ENCODE results near the gene HES6.

HES6 gene

GRCh38 chr2:238254095-238254723 is 14.4 kb upstream of the HES6 start:
- DNase-seq = no peak

GRCh38 chr2:238252766-238253630 is 13.2 kb upstream of the HES6 start:
- DNase-seq = no peak

- DNase-seq = no peak
Measured at GRCh38 chr2:238251986-238252385, 12.1 kb upstream of the HES6 start.

DNA sequence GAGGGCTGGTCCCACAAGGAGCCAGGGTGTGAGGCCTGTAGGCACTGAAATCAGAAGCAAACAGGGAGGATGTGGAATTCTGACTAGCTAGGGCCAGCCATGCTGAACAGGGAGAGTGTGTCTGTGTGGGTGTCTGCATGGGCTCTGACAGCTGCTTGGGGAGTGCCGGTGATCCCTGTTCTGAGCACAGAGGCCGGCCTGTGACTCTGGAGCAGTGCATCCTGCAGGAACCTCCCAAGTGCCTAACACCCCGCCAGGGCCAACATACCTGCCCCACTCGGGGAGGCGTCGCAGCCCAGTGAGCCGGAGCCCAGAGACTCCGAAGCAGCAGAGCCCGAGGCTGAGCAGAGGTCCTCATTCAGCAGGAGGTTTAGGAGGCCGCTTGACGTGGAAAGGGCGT is 11.5 kb upstream of the HES6 start:
- DNase-seq = no peak

GRCh38 chr2:238250896-238251295 is 11.1 kb upstream of the HES6 start:
- DNase-seq = no peak

- no peak for DNase-seq
Measured at GRCh38 chr2:238247841-238248453, 8.1 kb upstream of the HES6 start.

DNA sequence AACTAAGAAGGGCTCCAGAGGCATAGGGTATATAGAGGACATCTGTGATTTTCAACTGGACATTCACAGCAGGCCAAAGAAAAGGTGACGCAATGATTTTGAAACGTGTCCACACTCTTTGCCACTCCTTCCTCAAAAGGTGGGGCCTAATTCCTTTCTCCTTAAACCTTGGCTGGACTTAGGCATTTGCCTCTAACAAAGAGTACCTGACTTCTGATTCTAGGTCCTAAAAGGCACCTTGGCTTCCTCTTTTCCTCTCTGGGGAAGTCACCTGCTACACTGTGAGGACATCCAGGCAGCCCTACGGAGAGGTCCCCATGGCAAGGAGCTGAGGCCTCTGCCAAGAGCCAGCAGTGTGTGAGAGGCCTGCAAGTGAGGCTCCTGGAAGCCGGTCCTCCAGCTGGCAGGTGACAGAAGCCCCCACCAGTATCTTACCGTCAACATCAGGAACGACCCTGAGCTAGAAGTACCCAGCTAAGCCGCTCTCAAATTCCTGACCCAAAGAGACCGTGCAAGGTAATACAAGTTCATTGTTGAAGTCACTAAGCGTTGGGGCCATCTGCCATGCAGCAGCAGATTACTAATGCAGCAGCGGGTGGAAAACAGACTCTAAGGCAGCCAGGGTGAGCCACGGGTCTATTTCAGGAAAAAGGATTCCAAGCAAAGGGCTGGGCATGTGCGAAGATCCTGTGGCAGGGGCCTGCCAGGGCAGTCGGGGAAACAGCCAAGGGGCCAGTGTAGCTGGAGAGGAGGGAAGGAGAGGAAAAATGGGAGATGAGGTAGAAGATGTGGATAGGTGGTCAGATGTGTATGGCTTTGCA is 7.4 kb upstream of the HES6 start:
- DNase-seq = peak in 1 of 2 donors; percentile 9

- no peak for DNase-seq
Measured at GRCh38 chr2:238244151-238244550, 4.3 kb upstream of the HES6 start.

GRCh38 chr2:238243496-238244076 is 3.7 kb upstream of the HES6 start:
- no peak for DNase-seq

DNA sequence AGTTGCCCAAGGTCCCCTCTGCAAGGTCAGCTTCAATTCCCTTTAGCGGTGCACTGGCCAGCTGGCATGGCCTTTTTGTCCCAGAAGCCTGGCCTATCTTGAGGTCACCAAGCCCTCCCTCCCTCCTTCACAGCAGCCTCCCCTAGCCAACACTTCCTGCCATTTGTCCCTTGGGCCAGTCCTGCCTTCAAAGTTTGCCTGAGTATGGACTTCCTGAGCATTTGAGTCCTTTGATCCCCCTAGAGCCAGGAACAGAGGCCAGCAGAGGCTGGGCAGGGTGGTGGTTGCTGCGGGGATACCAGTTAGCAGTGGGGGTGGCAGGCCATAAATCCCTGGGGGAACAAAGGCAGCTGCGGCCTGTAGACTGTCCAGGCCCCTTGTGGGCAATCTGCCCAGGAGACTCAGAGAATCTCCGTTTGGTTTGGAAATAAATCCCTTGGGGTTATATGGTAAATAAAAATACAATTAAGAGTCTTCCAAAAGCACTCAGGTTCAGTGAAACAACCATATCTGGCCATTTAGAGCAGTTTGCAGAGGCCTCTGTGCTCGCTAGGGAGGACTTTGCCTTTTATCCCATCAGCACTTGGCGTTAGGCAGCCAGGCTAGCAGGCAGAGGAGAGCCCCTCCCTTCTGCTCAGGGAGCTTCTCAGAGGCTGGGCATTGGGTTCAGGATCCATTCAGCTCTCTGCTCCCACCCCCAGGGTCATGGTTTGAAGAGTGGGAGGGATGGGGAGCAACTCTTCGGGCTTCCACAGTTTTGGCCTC is 3.1 kb upstream of the HES6 start:
- DNase-seq = no peak

DNA sequence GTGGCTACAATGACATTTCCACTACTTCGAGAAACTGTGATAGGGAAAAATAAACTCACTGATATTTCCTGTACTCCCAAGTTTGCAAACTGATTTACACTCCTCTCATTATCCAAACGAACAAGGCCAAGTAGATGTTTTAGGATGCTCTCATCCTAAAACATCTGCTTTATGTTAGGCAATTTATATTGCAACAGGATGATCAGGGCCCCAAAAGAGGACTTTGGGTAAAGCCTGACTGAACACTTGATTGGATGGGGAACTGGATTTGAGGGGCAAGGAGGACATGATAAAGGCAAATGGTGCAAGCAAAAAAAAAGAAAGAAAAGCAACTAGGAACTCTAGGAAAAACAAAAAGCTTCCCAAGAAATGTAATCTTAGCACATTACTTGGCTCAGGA is 2.1 kb upstream of the HES6 start:
- DNase-seq = peak in 1 of 2 donors; percentile 9

- no peak for DNase-seq
Measured at GRCh38 chr2:238240757-238241711, 1.2 kb upstream of the HES6 start.

GRCh38 chr2:238239543-238239862 is 335 bp downstream of the HES6 start:
- DNase-seq = no peak

GRCh38 chr2:238238766-238239542 is 884 bp downstream of the HES6 start:
- DNase-seq = peak; percentile 36 to 53

GRCh38 chr2:238238311-238238765 is 1.5 kb downstream of the HES6 start:
- DNase-seq = no peak

DNA sequence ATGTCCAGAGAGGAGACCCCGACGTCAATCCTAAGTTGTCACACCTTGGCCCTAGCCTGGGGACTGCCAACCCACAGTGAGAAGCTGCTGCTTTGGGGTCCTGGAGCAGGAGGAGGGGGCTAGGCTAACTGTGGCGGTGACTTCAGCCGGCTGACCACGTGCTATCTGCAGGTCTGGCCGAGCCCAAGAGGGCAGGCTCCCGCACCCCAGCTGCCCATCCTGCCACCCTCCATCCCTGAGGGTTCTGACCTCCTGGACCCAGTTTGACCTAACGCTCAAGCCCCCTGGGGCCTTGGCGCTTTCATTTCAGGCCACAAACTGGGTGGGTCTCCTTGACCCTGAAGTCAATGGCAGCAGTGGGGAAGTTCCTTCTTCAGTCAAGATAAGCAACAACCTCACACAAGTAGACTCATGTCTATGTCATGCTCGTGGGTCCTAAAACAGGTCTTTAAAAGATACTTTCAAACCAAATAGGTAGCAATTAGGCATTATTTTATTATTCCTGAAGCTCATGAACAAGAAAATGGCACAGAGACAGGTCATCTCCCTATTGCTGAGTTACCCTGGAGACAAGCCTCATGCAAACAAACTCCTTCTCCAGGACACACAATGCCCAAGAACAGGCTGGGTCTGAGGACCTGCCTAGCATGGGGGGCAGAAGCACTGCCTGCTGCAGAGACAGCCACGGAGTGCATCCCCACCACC is 2.3 kb downstream of the HES6 start:
- no peak for DNase-seq

DNA sequence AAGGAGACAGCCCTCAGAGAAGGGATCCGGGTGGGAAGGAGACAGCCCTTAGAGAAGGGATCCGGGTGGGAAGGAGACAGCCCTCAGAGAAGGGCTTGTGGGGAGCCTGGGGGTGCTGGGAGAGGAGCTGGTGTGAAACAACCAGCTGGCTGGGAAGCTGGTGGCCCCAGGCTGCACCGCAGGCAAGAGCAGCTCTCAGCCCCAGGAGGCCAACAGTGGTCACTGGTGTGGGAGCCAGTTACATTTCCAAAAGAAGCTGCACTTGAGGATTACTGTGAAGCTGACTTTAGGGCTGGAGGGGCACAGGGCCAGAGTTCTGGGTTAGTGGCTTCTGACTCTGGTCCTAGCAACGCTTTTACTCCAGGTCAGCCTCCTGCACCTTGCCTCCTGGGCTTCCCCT is 3.3 kb downstream of the HES6 start:
- no peak for DNase-seq

DNA sequence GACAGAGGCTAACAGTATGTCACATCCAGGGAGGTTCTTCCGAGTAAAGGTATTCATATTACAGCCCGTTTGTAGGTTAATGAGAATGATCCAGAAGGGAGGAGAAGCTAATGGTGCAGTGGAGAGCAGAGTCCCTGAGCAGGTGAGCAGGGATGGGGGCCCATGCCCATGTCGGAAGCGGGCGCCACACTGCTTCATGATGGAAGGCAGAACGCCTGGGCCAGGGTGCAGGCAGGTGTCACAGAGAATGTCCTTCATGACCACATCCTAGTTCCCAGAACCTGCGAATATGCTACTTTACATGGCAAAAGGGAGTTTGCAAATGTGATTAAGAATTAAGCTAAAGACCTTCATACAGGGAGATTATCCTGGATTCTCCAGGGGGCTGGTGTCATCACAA is 4.0 kb downstream of the HES6 start:
- no peak for DNase-seq

- peak; percentile 74 to 89 for DNase-seq
Measured at GRCh38 chr2:238235331-238235732, 4.5 kb downstream of the HES6 start.
